ENCODE results near the gene ATXN1L.
A peak's percentile ranks its signal among the peaks of the same experiment; 100 is the strongest.
"Not testable (repeated sequence)": the region's sequence is repeated elsewhere in the genome, so short reads cannot be mapped to it uniquely, and the experiment has no call there.

Gene ATXN1L, protein sequence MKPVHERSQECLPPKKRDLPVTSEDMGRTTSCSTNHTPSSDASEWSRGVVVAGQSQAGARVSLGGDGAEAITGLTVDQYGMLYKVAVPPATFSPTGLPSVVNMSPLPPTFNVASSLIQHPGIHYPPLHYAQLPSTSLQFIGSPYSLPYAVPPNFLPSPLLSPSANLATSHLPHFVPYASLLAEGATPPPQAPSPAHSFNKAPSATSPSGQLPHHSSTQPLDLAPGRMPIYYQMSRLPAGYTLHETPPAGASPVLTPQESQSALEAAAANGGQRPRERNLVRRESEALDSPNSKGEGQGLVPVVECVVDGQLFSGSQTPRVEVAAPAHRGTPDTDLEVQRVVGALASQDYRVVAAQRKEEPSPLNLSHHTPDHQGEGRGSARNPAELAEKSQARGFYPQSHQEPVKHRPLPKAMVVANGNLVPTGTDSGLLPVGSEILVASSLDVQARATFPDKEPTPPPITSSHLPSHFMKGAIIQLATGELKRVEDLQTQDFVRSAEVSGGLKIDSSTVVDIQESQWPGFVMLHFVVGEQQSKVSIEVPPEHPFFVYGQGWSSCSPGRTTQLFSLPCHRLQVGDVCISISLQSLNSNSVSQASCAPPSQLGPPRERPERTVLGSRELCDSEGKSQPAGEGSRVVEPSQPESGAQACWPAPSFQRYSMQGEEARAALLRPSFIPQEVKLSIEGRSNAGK

DNA sequence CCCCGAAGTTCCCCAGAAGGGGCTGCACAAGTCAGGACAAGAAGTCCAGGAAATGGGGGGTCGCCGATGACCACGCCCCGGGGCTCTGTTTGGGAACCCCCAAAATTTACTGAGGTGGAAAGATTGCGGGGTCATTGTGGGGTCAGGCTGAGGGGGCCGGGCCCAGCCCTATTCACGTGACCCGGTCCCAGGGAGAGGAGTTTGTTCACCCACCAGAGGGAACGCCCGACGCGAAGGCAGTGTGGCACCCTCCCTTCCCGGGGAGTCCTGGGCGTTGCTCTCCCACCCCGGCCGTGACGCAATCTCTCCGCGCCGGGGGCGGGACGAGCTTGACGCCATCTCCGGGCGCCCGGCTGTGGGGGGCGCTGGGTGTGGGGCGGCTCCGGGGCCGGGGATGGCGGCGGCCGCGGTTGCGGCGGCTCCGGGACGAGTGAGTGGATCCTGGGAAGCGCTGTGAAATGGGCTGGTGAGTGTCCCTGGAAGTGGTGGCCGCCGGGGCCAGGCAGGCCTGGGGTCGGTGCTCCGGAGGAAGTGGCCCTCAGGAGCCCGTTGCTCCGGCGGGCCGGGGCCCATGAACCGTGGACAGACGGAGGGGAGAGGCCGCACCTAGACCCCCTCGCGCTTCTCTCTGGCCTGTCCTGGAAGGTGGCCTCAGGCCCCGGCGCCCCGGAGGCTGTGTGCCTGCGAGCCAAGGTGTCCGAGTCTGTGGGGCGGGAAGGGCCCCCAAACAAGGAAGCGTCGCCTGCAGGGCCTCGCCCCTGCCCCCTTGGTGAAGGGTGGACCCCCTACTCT lies at the start of gene ATXN1L:
Gene ATXN1L (plus strand): TSS at position 338 of the 792 bp plus-strand sequence. CDS start 3,765 bp downstream, outside the sequence.
- peak; percentile 86 for DNase-seq (ENCODE audit: low read depth)

- no peak for DNase-seq (ENCODE audit: low read depth)
Measured at GRCh38 chr16:71796501-71797097, 49.2 kb upstream of the ATXN1L start.

- no peak for DNase-seq (ENCODE audit: low read depth)
Measured at GRCh38 chr16:71803305-71803690, 42.5 kb upstream of the ATXN1L start.

DNA sequence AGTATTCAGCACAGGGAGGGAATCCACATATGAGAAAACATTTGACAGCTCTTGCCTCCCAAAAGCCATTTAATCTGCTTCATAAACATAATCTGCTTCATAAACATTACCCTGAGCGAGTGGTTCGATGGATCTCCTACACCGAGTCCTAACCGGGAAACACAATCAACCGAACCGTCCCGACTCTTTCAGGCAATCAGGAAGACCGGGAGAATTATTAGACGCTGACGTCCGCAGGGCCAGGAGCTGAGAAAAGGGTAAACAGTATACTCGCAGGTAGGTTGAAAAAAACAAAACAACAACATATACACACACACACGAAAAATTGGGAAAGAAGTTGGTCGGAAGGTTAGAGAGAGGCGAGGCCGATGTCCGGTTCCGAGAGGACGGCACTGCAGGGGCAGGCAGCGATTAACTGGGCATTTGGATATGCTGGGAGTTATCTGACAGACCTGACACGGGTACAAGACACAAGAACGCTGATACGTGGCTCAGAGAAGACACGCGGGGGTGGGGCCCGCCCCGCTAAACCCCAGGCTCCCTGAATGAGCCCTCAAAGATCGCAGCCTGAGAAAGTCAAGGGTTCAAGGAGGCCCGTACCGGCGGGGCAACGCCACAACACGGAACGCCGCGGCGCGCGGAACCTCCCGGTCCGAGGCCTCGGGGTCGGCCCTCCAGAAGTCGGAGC lies 37.7 kb upstream of the ATXN1L start:
- DNase-seq (ENCODE audit: low read depth) = peak; percentile 19

DNA sequence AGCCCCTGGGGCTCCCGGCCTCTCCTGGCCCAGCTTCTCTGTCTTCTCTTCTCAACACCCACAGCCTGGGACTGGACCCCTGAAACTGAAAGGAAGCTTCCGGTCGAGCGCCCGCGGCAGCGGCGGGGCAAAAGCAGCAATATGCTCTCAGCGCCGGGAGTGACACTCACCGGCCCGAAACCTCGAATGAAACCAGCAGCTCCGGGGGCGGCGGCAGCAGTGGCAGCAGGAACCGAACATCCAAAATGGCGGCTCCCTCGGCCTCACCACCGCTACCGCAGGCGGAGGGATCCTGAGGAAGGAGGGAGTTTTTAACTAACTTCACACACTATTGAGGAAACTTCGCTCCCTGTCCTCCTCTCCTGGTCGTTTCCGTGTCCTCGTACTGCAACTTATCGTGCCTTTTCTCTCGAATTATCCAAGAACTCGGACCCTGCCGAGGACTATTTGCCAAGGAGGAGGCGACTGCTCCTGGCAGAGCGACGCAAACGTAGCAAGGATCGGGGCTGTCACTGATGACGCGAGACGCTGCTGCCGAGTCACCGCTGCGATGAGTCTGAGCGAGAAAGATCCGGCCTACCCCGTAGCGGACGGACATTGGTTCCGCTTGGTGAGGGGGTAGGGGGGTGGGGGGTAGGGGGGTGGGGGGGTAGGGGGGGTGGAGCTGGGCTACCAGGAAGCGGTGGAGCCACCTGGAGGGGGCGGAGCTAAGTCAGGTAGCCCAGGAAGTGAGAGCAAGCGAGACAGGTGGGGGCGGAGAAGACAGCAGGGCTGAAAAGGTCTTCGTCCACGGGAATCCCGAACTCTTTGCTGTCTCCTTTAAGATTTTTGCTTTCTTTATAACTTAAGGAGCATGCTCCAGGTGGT lies 37.0 kb upstream of the ATXN1L start, which contains the start of gene AP1G1:
Gene AP1G1 (minus strand): TSS at position 242 of the 867 bp plus-strand sequence. CDS start 19,355 bp downstream, outside the sequence.
- DNase-seq (ENCODE audit: low read depth) = peak; percentile 95

DNA sequence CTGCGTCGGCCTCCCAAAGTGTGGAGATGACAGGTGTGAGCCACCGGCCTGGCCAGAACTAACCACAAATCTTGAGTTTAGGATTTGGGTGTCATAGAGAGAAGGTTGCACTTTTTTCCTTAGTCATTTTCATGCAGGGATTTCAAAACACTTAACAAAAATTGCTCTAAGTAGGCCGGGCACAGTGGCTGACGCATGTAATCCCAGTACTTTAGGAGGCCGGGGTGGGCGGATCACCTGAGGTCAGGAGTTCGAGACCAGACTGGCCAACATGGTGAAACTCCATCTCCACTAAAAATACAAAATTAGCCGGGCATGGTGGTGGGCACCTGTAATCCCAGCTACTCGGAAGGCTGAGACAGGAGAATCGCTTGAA lies 35.6 kb upstream of the ATXN1L start:
- DNase-seq (ENCODE audit: low read depth) = not testable (repeated sequence)

GRCh38 chr16:71811261-71811803 lies 34.4 kb upstream of the ATXN1L start:
- DNase-seq (ENCODE audit: low read depth) = no peak

GRCh38 chr16:71817155-71817500 lies 28.6 kb upstream of the ATXN1L start:
- not testable (repeated sequence) for DNase-seq (ENCODE audit: low read depth)

DNA sequence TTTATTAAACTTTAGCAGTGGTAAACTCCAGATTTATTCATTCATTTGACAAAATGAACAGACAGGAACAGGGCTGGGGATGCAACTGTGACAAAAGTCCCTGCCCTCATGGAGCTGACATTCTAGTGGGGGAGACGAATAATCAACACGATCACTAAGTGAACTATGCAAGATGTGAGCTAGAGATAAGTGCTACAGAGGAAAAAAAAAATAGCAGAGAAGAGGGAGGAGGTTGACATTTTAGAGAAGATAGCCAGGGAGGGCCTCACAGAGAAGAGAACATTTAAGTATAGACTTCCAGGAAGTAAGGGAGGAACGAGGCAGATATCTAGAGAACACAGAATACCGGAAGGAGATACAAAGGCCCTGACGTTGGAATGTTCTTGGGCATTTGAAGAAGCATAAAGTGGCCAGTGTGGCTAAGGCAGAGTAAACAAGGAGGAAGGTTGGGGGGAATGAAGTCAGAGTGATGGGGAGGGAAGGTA lies 19.2 kb upstream of the ATXN1L start:
- DNase-seq (ENCODE audit: low read depth) = no peak

DNA sequence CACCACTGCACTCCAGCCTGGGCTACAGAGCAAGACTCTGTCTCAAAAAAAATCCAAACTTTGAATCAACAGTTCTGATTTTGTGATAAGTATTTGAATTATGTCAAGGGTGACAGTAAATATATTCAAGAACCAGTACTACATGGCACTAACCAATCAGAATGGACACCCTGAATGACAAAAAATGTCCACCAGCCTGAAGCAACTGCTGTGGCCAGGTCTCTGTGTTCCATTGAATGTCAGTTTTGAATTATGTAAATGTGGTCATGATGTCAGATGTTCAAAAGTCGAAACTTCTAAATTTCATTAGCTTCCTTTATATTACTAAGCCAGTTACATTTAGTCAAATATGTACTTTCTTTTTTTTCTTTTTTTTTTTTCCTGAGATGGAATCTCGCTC lies 15.4 kb upstream of the ATXN1L start:
- no peak for DNase-seq (ENCODE audit: low read depth)

DNA sequence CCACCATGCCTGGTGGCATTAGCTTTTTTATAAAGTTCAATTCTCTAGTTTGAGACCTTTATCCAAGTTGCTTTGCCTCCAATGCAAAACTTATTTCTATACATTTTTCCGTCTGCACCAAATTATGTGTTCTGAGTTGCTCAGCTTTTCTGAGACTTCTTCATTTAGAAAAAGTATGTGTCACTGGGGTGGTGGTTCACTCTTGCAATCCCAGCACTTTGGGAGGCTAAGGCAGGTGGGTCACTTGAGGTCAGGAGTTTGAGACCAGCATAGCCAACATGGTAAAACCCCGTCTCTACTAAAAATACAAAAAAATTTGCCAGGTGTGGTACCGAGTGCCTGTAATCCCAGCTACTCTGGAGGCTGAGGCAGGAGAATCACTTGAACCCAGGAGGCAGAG lies 14.1 kb upstream of the ATXN1L start:
- DNase-seq (ENCODE audit: low read depth) = not testable (repeated sequence)

DNA sequence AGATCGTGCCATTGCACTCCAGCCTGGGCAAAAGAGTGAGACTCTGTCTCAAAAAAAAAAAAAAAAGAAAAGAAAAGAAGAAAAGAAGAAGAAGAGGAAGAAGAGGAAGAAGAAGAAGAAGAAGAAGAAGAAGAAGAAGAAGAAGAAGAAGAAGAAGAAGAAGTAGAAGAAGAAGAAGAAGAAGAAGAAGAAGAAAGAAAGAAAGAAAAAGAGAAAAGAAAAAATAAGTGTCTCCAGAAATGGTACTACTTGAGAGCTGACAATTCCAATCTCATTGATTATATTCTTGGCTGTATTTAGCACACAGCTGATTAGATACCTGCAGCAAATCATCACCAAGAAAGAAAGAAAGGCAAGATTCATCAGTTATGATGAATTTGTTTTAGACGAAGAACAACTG lies 13.7 kb upstream of the ATXN1L start:
- not testable (repeated sequence) for DNase-seq (ENCODE audit: low read depth)

GRCh38 chr16:71834291-71834690 lies 11.5 kb upstream of the ATXN1L start:
- DNase-seq (ENCODE audit: low read depth) = no peak

- DNase-seq (ENCODE audit: low read depth) = no peak
Measured at GRCh38 chr16:71837150-71837549, 8.6 kb upstream of the ATXN1L start.

DNA sequence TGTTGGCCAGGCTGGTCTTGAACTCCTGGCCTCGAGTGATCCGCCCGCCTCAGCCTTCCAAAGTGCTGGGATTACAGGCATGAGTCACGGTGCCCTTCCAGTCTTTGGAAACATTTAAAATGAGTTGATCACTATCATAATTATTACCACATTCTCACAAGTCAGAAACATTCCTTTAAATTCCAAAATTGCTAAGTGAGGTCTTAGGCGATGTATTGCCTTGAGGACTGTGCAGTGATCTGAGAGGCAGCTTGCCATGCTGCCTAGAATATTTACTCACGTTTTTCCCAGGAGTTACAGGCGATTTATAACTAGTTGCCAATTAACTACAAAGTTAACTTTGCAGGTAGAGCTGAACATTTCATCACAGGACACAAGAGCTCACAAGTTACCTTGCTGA lies 5.7 kb upstream of the ATXN1L start:
- peak; percentile 40 for DNase-seq (ENCODE audit: low read depth)

DNA sequence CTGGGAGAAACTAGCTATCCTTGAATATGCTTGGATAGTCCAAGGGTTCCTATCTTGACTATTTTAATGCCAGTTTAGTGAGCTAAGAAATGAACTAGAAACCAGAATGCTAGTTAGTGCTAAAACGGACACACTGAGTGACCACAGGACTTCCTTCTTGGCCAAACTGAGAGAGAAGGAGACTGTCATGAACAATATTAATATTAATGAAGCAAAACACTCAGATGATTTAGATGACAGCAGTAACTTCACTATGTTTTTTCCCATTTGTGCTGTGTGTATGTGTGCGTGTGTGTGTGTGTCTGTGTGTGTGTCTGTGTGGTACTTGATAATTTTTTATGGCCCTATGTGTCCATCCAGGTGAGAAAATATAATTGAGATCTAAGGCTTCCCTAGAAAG lies 2.2 kb upstream of the ATXN1L start:
- no peak for DNase-seq (ENCODE audit: low read depth)

DNA sequence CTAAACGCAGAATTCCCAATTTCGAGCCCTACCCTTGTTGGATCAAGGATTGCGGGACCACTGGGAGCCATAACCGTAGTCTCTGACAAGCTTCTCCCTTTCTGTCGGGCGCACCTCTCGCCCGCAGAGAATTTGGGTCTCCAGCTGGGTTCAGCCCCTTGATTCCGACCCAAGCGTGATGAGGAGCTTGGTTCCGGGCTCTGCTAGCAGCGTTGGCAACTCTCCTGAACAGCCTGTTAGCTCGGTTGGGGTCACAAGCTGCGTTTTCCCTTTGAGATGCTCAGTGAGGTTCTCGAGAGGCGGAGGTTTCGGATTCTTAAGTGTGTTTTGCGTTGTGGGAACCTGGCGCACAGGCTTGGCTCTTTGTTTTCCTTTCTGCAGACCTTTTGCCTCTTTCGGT lies 655 bp downstream of the ATXN1L start:
- DNase-seq (ENCODE audit: low read depth) = no peak

DNA sequence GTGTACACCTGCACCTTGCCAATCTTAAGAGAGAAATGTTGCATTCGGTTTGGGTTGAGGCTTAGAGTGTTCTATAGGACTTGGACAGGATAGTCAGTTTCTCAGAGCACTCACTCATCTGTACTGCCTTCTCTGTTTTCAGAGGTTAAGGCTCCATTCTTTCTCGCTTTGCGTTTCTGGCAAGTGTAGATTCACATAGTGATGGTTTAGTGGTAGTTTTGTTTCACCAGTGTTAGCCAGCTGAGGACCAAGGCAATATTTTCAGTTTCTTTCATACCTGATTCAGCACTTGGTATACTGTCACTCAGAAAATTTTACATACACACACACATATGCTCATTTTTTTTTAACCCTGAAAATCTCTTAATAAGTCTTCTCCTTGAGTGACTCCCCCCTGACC lies 1.3 kb downstream of the ATXN1L start:
- DNase-seq (ENCODE audit: low read depth) = no peak

DNA sequence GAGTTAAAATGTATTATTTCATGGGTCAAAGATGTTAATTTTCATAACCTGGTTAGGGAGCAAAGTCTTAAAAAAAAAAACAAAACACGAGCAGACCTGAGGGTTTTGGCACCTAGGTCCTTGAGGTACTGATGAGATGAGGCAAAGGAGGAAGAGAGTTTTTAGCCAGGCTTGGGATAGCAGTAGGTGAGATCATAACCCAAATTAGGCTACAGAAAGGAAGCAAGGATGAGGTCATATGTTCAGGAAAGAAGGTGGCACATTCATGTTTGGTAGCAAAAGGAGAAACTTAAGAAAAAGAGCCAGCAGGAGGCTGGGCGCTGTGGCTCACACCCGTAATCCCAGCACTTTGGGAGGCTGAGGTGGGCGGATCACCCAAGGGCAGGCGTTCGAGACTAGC lies 2.8 kb downstream of the ATXN1L start:
- DNase-seq (ENCODE audit: low read depth) = no peak

GRCh38 chr16:71851746-71852145 lies 6.0 kb downstream of the ATXN1L start:
- no peak for DNase-seq (ENCODE audit: low read depth)

Measured in GM04504 (cell line).